Measurements from ENCODE around the gene CELSR1. TPM values are rescaled to one million over a fixed set of nuclear protein-coding genes. Genes with fewer than 3 reads are reported as not detected.

Gene CELSR1
- total RNA-seq, 2 experiments from 2014 or later: 1.0 to 1.1 TPM

- H3K4me1 ChIP-seq (ENCODE audit: insufficient read depth, low read length): no peaks in the 10 kb centered on the region
- no peaks in the 10 kb centered on the region for H3K27me3 ChIP-seq (ENCODE audit: control insufficient read depth in 1 of 2, insufficient read depth in 2 of 2, low read length in 2 of 2)
- no peak overlapping the region for H3K4me3 Mint-ChIP-seq
- no peaks in the 10 kb centered on the region for H3K9me3 ChIP-seq (ENCODE audit: control insufficient read depth in 1 of 2, insufficient read depth in 1 of 2, low read length in 2 of 2)
- H3K4me1 Mint-ChIP-seq (ENCODE audit: low read depth): no peaks in the 10 kb centered on the region
- no peaks in the 10 kb centered on the region for H3K9me3 Mint-ChIP-seq
- no peak for TF ChIP-seq CTCF (IDR thresholded peaks at IDR 0.05)
- H3K36me3 Mint-ChIP-seq (ENCODE audit: low read depth): no peaks in the 10 kb centered on the region
- intact Hi-C loops (cut with DNase I, micrococcal nuclease): no loop called here
- POLR2A ChIA-PET: no interaction called here
- ATAC-seq (ENCODE audit: poor library complexity) (no peak), DNase-seq (no peak)
- H3K27me3 Mint-ChIP-seq: peaks cover 8% of the 10 kb centered on the region
- CTCF ChIA-PET: interaction anchor here (0.7 kb wide), 1 partner anchor 558 kb away, joined by 3 read pairs; no protein-coding TSS in a partner anchor
- H3K36me3 ChIP-seq (ENCODE audit: insufficient read depth, low read length): no peaks in the 10 kb centered on the region
- no peak overlapping the region for H3K4me3 ChIP-seq (ENCODE audit: low read length)
- H3K27ac Mint-ChIP-seq: no peak overlapping the region
- H3K27ac ChIP-seq (ENCODE audit: low read depth in 1 of 2, low read length in 2 of 2): no peak overlapping the region
Observed at GRCh38 chr22:46461566-46462180, 75.7 kb downstream of the CELSR1 start.

DNA sequence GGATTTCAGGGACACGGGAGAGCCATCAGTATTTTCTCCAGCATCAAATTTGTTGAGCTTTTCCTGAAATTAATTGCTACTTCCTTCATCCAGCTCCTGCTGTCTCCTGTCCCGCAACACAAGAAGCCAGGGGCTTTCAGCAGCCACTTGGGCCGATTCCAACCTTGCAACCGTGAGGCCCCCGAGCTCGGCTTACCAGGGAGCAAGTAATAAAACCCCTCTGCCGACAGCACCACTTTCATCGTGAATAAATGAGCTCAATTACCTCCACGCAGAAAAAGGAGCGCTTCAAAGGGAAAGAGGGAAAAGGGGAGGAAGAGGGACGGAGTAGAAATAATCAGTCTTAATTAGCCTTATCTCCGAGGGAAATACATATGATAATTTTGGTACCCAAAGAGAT is 76.6 kb downstream of the CELSR1 start:
- Mint-ChIP-seq H3K4me1 (ENCODE audit: low read depth) (no peaks in the 10 kb centered on the region), H3K4me3 (no peak overlapping the region), H3K36me3 (ENCODE audit: low read depth) (no peaks in the 10 kb centered on the region), H3K27ac (no peak overlapping the region), H3K9me3 (no peaks in the 10 kb centered on the region), H3K27me3 (peaks cover 8% of the 10 kb centered on the region)
- H3K36me3 ChIP-seq (ENCODE audit: insufficient read depth, low read length): no peaks in the 10 kb centered on the region
- H3K9me3 ChIP-seq (ENCODE audit: control insufficient read depth in 1 of 2, insufficient read depth in 1 of 2, low read length in 2 of 2): no peaks in the 10 kb centered on the region
- no peak for TF ChIP-seq CTCF (IDR thresholded peaks at IDR 0.05)
- no peaks in the 10 kb centered on the region for H3K4me1 ChIP-seq (ENCODE audit: insufficient read depth, low read length)
- POLR2A ChIA-PET: no interaction called here
- H3K27ac ChIP-seq (ENCODE audit: low read depth in 1 of 2, low read length in 2 of 2): no peak overlapping the region
- no peak for DNase-seq
- intact Hi-C loops (cut with DNase I, micrococcal nuclease): no loop called here
- CTCF ChIA-PET: no interaction called here
- H3K4me3 ChIP-seq (ENCODE audit: low read length): no peak overlapping the region
- no peak for ATAC-seq (ENCODE audit: poor library complexity)
- no peaks in the 10 kb centered on the region for H3K27me3 ChIP-seq (ENCODE audit: control insufficient read depth in 1 of 2, insufficient read depth in 2 of 2, low read length in 2 of 2)

- POLR2A ChIA-PET: no interaction called here
- Histone ChIP-seq H3K27me3 (ENCODE audit: control insufficient read depth in 1 of 2, insufficient read depth in 2 of 2, low read length in 2 of 2) (no peaks in the 10 kb centered on the region), H3K36me3 (ENCODE audit: insufficient read depth, low read length) (no peaks in the 10 kb centered on the region), H3K9me3 (ENCODE audit: control insufficient read depth in 1 of 2, insufficient read depth in 1 of 2, low read length in 2 of 2) (no peaks in the 10 kb centered on the region), H3K4me3 (ENCODE audit: low read length) (no peak overlapping the region), H3K4me1 (ENCODE audit: insufficient read depth, low read length) (no peaks in the 10 kb centered on the region), H3K27ac (ENCODE audit: low read depth in 1 of 2, low read length in 2 of 2) (no peak overlapping the region)
- no peak for TF ChIP-seq CTCF (IDR thresholded peaks at IDR 0.05)
- CTCF ChIA-PET: no interaction called here
- Mint-ChIP-seq H3K27ac (no peak overlapping the region), H3K36me3 (ENCODE audit: low read depth) (no peaks in the 10 kb centered on the region), H3K9me3 (no peaks in the 10 kb centered on the region), H3K4me1 (ENCODE audit: low read depth) (no peaks in the 10 kb centered on the region), H3K27me3 (peaks cover 8% of the 10 kb centered on the region), H3K4me3 (no peak overlapping the region)
- intact Hi-C loops (cut with DNase I, micrococcal nuclease): no loop called here
- DNase-seq: no peak
- no peak for ATAC-seq (ENCODE audit: poor library complexity)
Observed at GRCh38 chr22:46459347-46460065, 77.9 kb downstream of the CELSR1 start.

Measured in CD4-positive, alpha-beta T cell (primary cell).